ENCODE results near the gene BTF3L4.

Gene BTF3L4

DNA sequence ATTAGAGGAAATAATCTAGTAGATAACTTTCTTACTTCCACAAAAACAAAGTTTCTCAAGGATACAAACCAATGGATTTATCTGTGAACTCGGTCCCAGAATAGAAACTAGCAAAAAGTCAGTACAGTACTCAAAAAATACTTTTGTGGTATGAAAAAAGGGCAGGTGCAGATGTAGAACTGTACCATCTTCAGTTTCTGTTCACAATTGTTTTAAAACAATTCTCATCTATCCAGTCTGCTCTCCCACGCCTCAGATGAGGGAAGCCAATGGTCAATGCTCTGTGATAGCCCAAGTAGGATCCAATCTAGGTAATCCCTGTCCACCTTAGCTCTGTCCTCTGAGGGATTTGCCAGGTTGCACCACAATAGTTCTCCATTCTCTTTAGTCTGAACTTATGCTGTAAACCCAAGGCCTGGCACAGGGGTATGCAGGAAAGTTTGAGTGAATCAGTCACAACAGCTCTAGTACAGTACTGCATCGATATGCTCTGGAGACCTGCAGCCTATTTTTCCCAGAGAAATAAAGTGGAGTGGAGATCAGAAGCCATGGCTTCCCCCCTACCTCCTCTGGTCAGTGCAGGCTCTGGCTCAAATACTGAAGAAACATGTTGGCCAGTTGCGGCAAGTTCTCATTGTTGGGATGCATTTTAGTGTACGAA, 23.8 kb upstream of the BTF3L4 start:
- Histone ChIP-seq H3K9me3 (ENCODE audit: insufficient read depth, low read length, severe bottlenecking) (no peaks in the 10 kb centered on the region), H3K9ac (ENCODE audit: low read depth, low read length) (peak overlapping the region; percentile 75), H3K4me1 (ENCODE audit: insufficient read depth, low read length) (peaks cover 42% of the 10 kb centered on the region), H3K27ac (ENCODE audit: low read length) (peak overlapping the region; percentile 85), H4K20me1 (ENCODE audit: insufficient read depth, low read length) (peaks cover 26% of the 10 kb centered on the region), H3K27me3 (ENCODE audit: insufficient read depth, low read length, poor library complexity) (no peaks in the 10 kb centered on the region), H3K36me3 (ENCODE audit: insufficient read depth, low read length) (peaks cover 68% of the 10 kb centered on the region), H3K4me2 (ENCODE audit: insufficient read depth, low read length) (peak overlapping the region; percentile 83), H2AFZ (ENCODE audit: low read depth, low read length) (no peak overlapping the region), H3K79me2 (ENCODE audit: insufficient read depth, low read length) (peaks cover 57% of the 10 kb centered on the region), H3K4me3 (ENCODE audit: low read depth in 1 of 2, low read length in 2 of 2) (peak overlapping the region; percentile 58 to 86; a peak in 3 of 4 replicates)
- no peak for DNase-seq
- ATAC-seq (ENCODE audit: insufficient read depth, low read depth) = no peak
- TF ChIP-seq EZH2 (IDR thresholded peaks at IDR 0.05; ENCODE audit: borderline replicate concordance, low read depth, low read length, severe bottlenecking) = no peak
- TF ChIP-seq, protein P1, sequence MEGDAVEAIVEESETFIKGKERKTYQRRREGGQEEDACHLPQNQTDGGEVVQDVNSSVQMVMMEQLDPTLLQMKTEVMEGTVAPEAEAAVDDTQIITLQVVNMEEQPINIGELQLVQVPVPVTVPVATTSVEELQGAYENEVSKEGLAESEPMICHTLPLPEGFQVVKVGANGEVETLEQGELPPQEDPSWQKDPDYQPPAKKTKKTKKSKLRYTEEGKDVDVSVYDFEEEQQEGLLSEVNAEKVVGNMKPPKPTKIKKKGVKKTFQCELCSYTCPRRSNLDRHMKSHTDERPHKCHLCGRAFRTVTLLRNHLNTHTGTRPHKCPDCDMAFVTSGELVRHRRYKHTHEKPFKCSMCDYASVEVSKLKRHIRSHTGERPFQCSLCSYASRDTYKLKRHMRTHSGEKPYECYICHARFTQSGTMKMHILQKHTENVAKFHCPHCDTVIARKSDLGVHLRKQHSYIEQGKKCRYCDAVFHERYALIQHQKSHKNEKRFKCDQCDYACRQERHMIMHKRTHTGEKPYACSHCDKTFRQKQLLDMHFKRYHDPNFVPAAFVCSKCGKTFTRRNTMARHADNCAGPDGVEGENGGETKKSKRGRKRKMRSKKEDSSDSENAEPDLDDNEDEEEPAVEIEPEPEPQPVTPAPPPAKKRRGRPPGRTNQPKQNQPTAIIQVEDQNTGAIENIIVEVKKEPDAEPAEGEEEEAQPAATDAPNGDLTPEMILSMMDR (IDR thresholded peaks at IDR 0.05; ENCODE audit: borderline replicate concordance, extremely low read depth, low read length, poor library complexity, severe bottlenecking) = no peak

DNA sequence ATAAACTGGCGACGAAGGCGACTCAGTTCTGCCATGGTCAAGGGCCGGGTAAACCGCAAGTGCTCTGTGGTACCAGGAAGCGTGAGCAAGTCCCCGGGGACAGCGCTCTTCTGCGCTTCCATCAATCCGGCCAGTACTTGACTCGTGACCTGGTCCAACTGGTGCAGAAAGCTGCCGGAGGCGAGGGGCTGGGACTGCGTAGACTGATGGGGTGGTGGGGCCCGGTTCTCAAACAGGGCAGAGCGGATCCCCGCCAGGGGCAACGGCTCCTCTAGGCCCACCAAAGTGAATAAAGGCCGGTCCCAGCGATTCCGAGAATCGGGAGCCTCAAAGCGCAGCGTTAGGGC, 23.3 kb upstream of the BTF3L4 start:
- TF ChIP-seq, protein P1 (IDR thresholded peaks at IDR 0.05; ENCODE audit: borderline replicate concordance, extremely low read depth, low read length, poor library complexity, severe bottlenecking) = no peak
- TF ChIP-seq EZH2 (IDR thresholded peaks at IDR 0.05; ENCODE audit: borderline replicate concordance, low read depth, low read length, severe bottlenecking) = no peak
- H3K9me3 ChIP-seq (ENCODE audit: insufficient read depth, low read length, severe bottlenecking) = no peaks in the 10 kb centered on the region
- H3K4me2 ChIP-seq (ENCODE audit: insufficient read depth, low read length) = peak overlapping the region; percentile 83
- peak overlapping the region; percentile 85 for H3K27ac ChIP-seq (ENCODE audit: low read length)
- H3K4me1 ChIP-seq (ENCODE audit: insufficient read depth, low read length) = peaks cover 42% of the 10 kb centered on the region
- peak overlapping the region; percentile 58 to 86 for H3K4me3 ChIP-seq (ENCODE audit: low read depth in 1 of 2, low read length in 2 of 2)
- H3K27me3 ChIP-seq (ENCODE audit: insufficient read depth, low read length, poor library complexity) = no peaks in the 10 kb centered on the region
- peak overlapping the region; percentile 79; the same call in 1 of the 2 replicates for H2AFZ ChIP-seq (ENCODE audit: low read depth, low read length)
- peaks cover 61% of the 10 kb centered on the region for H3K79me2 ChIP-seq (ENCODE audit: insufficient read depth, low read length)
- ATAC-seq (ENCODE audit: insufficient read depth, low read depth) (peak; percentile 11), DNase-seq (no peak)
- peak overlapping the region; percentile 75 for H3K9ac ChIP-seq (ENCODE audit: low read depth, low read length)
- peaks cover 26% of the 10 kb centered on the region for H4K20me1 ChIP-seq (ENCODE audit: insufficient read depth, low read length)
- H3K36me3 ChIP-seq (ENCODE audit: insufficient read depth, low read length) = peaks cover 70% of the 10 kb centered on the region

DNA sequence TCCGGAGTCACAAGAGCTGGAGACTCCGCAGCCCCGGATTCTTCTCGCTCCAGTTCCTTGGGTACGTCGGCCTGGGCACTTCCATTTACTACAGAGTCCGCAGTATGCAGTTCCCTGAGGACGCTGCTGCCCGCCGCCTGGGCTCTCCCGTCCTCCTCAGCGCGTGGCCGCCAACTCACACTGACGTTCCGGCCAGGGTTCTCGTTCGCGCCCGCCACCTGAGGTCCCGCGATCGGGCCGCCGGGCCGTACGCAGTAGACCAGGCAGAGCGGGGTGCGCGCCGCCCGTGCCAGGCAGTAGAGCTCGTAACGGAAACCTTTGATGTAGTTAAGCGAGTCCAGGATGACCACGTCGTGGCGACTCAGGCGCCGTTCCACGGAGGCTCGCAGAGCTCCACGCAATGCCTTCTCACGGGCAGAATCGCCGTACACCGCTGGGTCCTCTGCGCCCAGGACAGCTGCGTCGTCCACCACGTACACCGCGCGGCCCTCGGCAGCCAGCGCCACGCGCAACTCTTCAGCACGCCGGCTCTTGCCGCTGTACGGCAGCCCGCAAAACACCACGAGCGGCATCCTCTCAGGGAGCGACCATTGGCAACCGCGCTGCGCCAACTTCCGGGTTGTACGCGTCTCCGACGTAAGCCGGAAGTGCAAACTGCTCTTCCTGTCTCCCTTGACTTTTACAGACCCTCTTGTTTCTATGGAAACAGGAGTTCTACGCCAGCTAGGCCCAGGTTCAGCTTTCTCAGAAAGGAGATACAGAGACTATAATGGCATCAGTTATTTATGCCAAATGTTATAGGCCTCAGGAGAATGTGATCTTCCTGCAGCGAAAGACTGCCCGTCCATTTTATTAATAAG, 22.7 kb upstream of the BTF3L4 start, which contains the start of gene KTI12:
TSS of gene KTI12 (minus strand) at position 621 of the 860 bp plus-strand sequence. CDS start at position 572, 49 bp downstream.
- peak within 1 kb of the TSS; percentile 58 to 86 for H3K4me3 ChIP-seq (ENCODE audit: low read depth in 1 of 2, low read length in 2 of 2)
- H3K27me3 ChIP-seq (ENCODE audit: insufficient read depth, low read length, poor library complexity) = no peaks in the 10 kb centered on the region
- TF ChIP-seq, protein P1 (IDR thresholded peaks at IDR 0.05; ENCODE audit: borderline replicate concordance, extremely low read depth, low read length, poor library complexity, severe bottlenecking) = peak; percentile 13
- TF ChIP-seq EZH2 (IDR thresholded peaks at IDR 0.05; ENCODE audit: borderline replicate concordance, low read depth, low read length, severe bottlenecking) = no peak
- H3K36me3 ChIP-seq (ENCODE audit: insufficient read depth, low read length) = peaks cover 70% of the 10 kb centered on the region
- DNase-seq (peak; percentile 92), ATAC-seq (ENCODE audit: insufficient read depth, low read depth) (peak; percentile 97)
- peak within 1 kb of the TSS; percentile 79 for H2AFZ ChIP-seq (ENCODE audit: low read depth, low read length)
- peak within 1 kb of the TSS; percentile 83 for H3K4me2 ChIP-seq (ENCODE audit: insufficient read depth, low read length)
- peak within 1 kb of the TSS; percentile 75 for H3K9ac ChIP-seq (ENCODE audit: low read depth, low read length)
- peak within 1 kb of the TSS; percentile 85 for H3K27ac ChIP-seq (ENCODE audit: low read length)
- peaks cover 26% of the 10 kb centered on the region for H4K20me1 ChIP-seq (ENCODE audit: insufficient read depth, low read length)
- no peaks in the 10 kb centered on the region for H3K9me3 ChIP-seq (ENCODE audit: insufficient read depth, low read length, severe bottlenecking)
- H3K79me2 ChIP-seq (ENCODE audit: insufficient read depth, low read length) = peaks cover 66% of the 10 kb centered on the region
- H3K4me1 ChIP-seq (ENCODE audit: insufficient read depth, low read length) = peaks cover 42% of the 10 kb centered on the region

Data from DND-41 (cell line).